GM19099 (cell line): ENCODE measurements around the gene NPAS3.

Experiments
- POLR2A ChIP-seq: IDR thresholded peaks from 3 replicates; pipeline ENCODE4 v1.6.1; 2011; ENCODE audit warnings: low read depth; ENCODE audit not compliant: insufficient read length; ENCODE audit errors: extremely low read depth

NPAS3 gene

DNA sequence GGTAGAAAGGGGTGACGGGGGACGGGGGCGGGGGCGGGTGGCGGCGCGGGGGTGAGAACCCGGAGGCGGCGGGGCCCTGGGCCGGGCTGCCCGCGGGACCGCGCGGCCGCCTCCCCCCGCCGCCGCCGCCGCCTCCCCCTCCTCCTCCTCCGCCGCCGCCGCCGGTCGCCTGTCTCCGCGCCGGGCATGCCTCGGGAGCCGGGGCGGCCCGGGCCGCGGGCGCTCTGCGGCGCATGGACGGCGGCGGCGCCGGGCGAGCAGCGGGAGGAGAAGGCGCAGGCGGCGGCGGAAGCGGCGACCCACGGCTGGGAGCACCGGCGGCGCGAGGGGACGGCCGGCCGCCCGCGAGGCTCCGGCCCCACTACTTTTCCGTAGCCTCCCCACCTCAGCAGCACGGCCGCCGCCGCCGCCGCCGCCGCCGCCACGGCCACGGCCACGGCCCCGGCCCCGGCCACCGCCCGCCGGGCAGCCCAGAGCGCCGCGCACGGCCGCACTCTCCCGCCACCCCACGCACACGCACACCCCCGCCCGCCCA lies at the start of gene NPAS3:
NPAS3 (plus strand) TSS at position 161 of the 535 bp plus-strand sequence.
- no peak for TF ChIP-seq POLR2A

DNA sequence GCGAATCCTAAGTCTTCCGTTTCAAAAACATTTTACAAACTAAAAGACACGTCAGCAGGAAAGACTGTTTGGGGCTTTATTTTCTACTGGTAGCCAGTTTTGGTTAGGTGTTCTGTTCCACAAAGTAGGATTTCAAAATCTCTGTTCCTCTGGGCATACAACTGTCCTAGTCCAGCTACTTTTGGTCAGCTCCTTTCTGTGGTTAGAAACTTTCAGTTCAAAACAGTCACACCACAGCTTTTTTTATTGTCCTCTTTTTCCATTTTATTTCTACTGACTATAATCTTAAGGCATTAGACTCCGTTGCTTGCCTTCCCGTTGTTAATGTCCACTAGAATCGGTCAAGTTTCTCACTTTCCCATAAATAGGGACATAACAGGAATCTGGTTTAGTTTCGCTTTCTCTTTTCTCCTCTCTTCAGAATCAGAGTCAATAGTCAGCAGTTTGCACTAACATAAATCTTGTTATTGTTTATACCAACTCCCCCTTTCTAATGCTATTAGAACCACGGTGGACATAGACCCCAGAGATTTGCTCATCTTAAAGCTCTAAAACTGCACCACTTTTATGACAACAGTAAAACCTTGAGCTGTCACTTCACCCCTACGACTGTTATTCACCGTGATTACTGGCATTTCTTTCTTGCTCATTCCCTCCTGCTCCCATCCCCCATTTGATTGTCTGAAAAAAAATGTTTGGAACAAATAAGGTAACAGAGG lies 41.5 kb upstream of the NPAS3 start:
- TF ChIP-seq POLR2A = no peak

DNA sequence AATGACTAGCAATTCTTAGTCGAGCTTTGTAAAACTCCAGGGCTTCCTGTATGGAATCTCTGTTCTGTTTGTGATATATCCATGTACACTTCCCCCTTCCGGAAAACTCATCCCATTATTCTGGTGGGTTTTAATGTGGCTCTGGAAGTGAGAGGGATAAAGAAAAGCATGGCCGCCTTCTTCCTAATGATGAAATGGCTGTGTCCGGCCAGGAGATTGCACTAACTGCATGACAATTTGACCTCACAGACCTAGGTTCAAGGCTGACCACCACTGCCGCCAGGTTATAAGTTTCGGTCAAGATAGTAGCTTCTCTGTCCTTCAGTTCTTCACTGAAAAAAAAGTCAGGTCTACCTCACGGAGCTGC lies 41.0 kb upstream of the NPAS3 start:
- TF ChIP-seq POLR2A = no peak

DNA sequence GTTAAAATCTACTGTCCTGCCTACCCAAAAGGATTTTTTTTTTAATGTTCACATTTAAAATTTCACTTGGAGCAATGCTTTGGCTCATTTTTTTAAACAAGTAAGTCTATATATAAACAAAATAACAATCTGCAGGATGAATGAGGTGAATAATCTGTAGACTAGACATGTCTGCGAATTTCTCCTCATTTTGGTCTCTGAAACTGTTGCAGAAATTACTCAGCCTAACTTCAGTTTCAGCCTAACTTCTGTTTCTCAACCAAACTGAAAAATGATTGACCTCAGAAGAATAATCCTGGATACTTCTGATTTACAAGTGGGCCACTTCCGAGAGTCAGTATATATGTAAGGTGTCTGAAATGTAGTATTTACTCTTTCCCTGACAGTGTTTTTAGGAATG lies 39.8 kb upstream of the NPAS3 start:
- TF ChIP-seq POLR2A = no peak

DNA sequence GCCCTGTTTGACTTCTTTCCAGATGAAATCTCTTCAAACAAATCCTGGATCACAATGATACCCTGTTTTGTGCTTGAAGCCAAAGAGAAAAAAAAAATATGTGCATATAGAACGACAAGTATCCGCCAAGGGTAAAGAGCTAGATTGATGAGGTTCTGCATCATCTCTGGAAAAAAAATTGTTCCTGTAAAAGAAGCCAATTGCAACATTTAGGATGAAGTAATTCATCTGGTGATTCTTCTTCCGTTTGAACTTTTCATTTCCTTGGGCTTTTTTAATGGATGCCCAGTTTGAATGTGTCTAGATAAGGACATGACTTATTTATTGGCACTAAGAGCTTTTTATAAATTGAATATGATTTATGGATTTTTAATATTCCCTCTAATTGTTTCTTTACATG lies 38.1 kb upstream of the NPAS3 start:
- TF ChIP-seq POLR2A = no peak

DNA sequence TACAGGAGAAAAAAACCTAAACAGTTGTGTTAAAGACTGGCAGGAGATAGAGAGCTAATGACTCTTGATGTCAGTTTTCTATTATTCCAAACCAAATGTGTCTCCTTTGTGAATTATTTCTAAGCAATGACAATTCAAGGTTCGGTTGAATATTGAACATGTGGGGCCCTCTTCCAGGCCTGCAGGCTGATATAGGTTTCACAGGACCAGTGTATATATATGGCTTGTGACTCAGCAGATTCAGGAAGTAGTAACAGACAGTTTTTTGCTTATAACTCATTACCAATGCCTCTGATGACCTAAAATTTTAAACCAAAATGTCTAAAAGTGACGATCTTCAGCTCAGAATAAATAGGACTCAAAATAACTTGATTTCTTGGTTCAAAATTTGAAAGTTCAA lies 33.7 kb upstream of the NPAS3 start:
- TF ChIP-seq POLR2A = no peak

DNA sequence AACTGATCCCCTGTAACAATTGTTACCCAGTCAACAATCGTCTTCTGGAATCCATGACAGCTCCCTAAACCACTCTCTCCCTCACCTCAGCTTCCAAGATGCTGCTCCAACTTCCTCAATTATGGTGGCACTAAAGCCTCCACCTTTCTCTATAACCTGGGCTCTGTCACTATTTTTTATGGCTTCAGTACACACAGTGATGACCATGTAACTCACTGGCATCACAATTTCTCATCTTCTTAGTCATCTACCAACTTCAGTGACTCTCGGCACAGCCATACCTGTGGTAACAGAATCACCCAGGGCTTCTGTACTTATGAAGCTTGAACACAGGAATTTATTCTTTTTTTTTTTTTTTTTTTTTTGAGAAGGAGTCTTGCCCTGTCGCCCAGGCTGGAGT lies 32.0 kb upstream of the NPAS3 start:
- TF ChIP-seq POLR2A = no peak

DNA sequence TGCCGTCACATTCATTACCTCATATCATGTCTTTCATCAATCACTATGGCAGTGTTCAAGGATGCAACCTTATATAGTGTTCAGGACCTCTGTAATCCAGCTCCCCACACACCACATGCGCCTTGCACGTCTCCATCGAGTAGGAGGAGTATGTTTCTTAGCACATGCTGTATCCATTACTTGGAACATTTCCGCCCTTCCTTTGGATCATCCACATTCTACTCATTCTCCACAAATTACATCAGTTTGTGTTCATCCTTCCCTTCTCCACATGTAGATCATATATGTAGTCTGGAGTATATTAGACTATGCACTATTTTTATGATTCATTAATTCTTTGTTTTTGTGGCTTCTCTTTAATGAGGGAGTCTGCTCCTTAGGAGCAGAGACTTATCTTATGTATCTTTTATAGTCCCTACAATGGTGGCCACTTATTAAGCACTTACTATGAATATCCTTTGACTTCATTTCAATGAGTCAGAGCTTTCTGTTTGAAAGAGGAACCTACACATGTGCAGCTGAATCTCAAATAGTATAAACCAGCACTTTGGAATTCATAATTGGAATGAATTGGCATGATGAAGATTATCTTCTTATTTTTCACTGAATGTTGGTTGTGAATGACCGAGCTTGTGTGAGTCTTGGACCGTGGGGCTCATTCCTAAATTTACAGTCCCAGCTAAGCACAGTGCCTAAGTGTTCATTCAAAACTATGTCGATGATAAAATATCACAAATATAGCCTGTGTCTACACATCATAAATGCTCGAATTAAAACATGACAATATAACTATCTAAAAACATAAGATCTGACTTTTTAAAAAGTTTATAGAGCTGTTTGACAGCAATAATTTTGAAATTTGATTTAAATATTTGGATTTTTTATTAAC lies 30.2 kb upstream of the NPAS3 start:
- no peak for TF ChIP-seq POLR2A

DNA sequence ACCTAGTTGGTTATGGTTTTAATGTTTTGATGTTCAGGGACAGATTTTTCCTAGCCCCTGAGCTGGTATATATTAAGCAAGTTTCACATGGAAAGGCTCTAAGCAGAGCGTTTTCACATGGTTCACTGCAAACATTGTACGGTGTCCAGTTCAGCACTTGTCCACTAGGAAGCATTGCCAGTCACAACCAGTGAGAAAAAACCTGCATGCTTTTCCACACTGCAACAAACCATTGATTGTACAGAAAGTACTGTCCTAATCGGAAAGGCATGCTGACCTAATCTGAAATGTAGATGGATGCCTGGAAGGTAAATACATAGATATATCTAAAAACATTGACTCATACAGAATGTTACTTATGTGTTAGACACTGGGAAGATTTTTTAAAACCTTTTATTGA lies 25.0 kb upstream of the NPAS3 start:
- TF ChIP-seq POLR2A = no peak

DNA sequence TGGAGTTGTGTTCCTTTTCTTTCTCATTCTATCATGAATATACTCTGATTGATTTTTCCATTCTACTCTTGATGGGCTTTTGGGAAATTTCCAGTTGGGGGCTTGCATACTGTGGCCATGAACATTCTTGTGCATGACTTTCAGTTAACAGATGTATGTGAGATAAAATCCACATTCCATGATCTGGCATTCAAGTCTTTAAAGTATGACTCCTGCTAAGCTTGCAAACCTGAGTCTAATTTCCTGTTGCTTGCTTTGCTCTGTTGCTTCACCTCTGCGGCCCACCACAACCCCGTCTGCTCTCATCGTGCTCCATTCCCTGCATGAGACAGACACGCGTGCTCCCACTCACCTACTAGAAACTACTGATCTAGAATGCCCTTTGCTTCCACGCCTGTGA lies 24.3 kb upstream of the NPAS3 start:
- no peak for TF ChIP-seq POLR2A

DNA sequence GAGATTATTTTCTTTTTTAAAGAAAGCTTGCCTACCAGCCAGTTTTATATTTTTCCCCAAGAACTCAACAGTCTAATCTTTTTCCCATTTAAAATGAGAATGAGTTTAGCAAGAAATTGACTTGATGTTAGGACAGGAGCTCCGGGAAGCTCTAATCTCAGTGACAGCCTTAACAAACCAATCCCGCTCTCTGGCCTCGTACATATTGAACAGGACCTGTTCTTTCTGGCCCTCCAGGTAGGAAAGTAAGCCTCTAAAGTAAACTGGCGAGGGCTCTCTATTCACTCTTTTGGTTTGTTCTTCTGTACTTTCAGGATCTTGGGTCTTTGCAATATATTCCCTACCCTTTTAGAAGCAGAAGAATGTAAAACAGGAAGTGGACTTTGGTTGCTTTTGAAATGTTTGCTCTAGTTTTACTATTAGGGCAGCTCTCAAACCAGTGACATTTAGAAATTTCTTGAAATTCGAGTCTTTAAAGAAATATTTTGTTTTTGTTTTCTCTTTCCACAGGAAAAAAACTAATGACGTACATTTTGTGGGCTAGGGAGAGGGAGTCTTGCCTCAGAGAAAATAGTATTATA lies 17.9 kb upstream of the NPAS3 start:
- TF ChIP-seq POLR2A = no peak

DNA sequence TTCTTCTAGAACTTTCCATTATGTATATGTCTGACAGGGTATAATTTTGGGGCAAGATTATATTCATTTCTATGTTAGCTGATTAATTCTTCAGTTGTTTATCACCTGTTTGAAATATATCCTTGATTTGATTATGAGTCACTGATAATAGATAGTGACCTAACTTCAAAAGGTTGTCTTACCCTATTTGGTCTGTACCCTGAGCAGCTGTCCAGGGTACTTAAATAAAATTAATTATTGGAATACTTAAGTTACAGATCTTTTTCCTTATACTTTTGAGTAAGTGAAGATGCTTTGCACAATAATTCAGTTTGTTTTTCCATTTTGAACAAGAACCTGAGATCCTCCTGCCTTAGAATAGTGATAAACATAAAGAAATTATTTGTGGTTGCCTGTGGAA lies 13.2 kb upstream of the NPAS3 start:
- TF ChIP-seq POLR2A = no peak

DNA sequence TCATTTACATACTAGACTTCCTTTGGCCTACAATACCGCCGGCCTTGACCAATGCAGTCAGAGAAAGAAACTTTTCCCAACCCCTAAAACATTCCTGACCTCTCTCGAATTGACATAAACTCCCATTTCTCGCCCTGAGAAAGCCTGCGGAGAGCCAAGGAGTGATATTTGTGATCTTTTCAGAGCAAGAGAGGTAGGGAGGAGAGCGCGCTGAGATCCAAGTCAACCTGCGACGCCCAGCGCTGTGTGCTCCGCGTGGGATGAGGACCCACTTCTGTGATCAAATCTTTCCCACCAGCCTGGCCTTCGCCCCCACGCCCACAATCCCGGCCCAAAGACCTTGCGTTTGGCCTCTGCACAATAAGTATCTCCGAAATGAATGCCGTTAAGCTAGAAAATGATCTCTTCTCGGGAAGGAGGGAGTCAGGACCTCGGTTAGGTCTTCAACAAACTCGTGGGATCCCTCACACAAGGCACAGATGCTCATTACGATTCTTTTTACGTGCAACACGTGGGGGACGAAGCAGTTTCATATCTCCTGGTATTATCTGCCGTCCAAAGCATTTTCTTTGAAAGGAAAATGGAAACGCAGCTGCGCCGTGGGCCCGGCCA lies 6.3 kb upstream of the NPAS3 start:
- TF ChIP-seq POLR2A = no peak

DNA sequence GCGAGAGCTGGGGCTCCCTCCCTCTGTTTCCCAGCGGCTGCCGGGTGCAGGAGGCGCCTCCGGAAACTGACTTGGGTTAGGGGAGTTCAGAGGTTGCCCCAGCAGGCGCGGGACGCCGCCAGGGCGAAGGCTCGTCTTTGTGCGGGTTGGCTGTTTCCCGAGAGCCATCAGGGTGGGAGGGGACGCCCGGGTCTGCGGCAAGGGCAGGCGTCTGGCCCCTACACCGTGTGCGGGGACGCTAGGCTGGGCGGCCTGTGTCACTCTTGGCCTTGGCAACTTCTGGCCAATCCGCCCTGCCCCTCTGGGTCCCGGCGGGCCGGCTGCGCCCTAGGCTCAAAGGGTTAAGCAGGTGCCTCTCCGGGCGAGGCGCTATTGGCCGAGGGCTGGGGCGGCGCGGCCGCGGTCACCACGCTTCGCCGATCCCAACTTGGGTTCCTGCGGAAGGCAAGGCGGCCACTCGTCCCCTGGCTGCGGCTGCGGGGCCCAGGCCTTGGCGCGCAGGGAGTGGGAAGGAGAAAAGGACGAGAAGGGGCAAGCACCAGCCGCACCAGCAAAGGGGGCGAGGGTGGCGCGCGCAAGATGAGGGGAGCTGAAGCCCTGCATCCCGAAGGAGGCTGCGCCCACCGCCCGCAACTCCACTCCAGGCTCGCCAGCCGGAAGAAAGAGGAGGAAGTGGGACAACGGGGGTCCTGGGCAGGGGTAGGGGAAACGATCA lies 5.6 kb upstream of the NPAS3 start:
- no peak for TF ChIP-seq POLR2A
